Esophagus squamous epithelium (tissue), 4 donors: ENCODE results near the gene CUL5.

Experiments
- CTCF ChIP-seq, 6 experiments: fragments of 450-650 bp in 4 of 6; fragments of 200-600 bp in 2 of 6; sonication (generic) in 2 of 6; IDR thresholded peaks; one replicate each; pipeline ENCODE4 v1.5.1; 2016 to 2019; ENCODE audit warnings: antibody characterized with exemption in 6 of 6, mild to moderate bottlenecking in 4 of 6, moderate library complexity in 4 of 6
- POLR2A ChIP-seq, 4 donors: fragments of 450-650 bp; IDR thresholded peaks; one replicate each; pipeline ENCODE4 v1.6.1; 2017; ENCODE audit warnings: antibody characterized with exemption in 4 of 4, mild to moderate bottlenecking in 4 of 4, moderate library complexity in 3 of 4

- TF ChIP-seq CTCF (IDR thresholded peaks at IDR 0.05) (no peak), POLR2A (IDR thresholded peaks at IDR 0.05) (no peak)
Measured at GRCh38 chr11:108035690-108036089, 27.0 kb downstream of the CUL5 start.
